H1 (cell line): Measurements from ENCODE around the gene NEGR1. TPM values are rescaled to one million over a fixed set of nuclear protein-coding genes. Genes with fewer than 3 reads are reported as not detected.

ENCODE experiments used
- CTCF ChIA-PET: fragments of 300-600 bp; sonication (Branson Sonifier 250); formaldehyde crosslinking; loops from one replicate; lab custom pipeline; 2021; ENCODE audit not compliant: partially characterized antibody; lab: Charles Lee
- POLR2A ChIA-PET: fragments of 300-600 bp; sonication (Branson Sonifier 250); formaldehyde crosslinking; loops from one replicate; lab custom pipeline; 2021; ENCODE audit warnings: inconsistent platforms; ENCODE audit not compliant: partially characterized antibody; lab: Charles Lee
- DNase-seq, 2 experiments: peaks; one replicate each; pipeline versions ENCODE4 v3.0.0 to v3.0.0-alpha.2; 2010 to 2022; ENCODE audit warnings: low spot score in 2 of 2, low read depth in 1 of 2, mixed read lengths in 1 of 2
- FAIRE-seq: peaks from 2 replicates; lab custom pipeline; 2011; peaks lifted over from hg19 to GRCh38; lab: Jason Lieb, UNC
- H2AFZ ChIP-seq: 2 replicates; pipeline ENCODE4 v1.8.1; 2012; ENCODE audit warnings: low read length, inconsistent platforms
- H2AK5ac ChIP-seq: 2 replicates; pipeline ENCODE4 v1.6.1; 2013; ENCODE audit warnings: low read depth, low read length
- H2BK120ac ChIP-seq: replicated peaks from 2 replicates; pipeline ENCODE3; 2013; ENCODE audit warnings: low read depth, low read length, inconsistent platforms
- H2BK12ac ChIP-seq: 2 replicates; pipeline ENCODE4 v1.6.1; 2013; ENCODE audit warnings: low read depth, low read length
- H2BK15ac ChIP-seq: 2 replicates; pipeline ENCODE4 v1.6.1; 2013; ENCODE audit warnings: low read length
- H2BK20ac ChIP-seq: 2 replicates; pipeline ENCODE4 v1.6.1; 2013; ENCODE audit warnings: low read length
- H2BK5ac ChIP-seq: 2 replicates; pipeline ENCODE4 v1.6.1; 2013; ENCODE audit warnings: low read depth, low read length
- H3K14ac ChIP-seq: 2 replicates; pipeline ENCODE4 v1.6.1; 2013; ENCODE audit warnings: inconsistent platforms; ENCODE audit not compliant: insufficient read length
- H3K18ac ChIP-seq: 2 replicates; pipeline ENCODE4 v1.6.1; 2013; ENCODE audit warnings: low read length; ENCODE audit errors: extremely low read depth
- H3K23ac ChIP-seq: 2 replicates; pipeline ENCODE4 v1.6.1; 2013; ENCODE audit warnings: inconsistent platforms; ENCODE audit not compliant: insufficient read length
- H3K23me2 ChIP-seq: 2 replicates; pipeline ENCODE4 v1.6.1; 2013; ENCODE audit warnings: low read depth, low read length
- H3K27ac ChIP-seq: 2 replicates; pipeline ENCODE4 v1.6.1; 2011; ENCODE audit warnings: low read depth, low read length, inconsistent platforms
- H3K27me3 ChIP-seq, 4 experiments: replicated peaks in 1 of 4; 1 replicate in 1 of 4; 2 replicates in 3 of 4; pipeline versions ENCODE4 v1.6.1 to v1.8.1; 2011 to 2013; ENCODE audit warnings: low read length in 3 of 4, mild to moderate bottlenecking in 3 of 4, inconsistent platforms in 2 of 4, mixed read lengths in 2 of 4, moderate library complexity in 1 of 4; ENCODE audit not compliant: control insufficient read depth in 3 of 4, insufficient read depth in 3 of 4; ENCODE audit errors: extremely low read depth in 1 of 4
- H3K36me3 ChIP-seq, 4 experiments: 2 replicates each; pipeline versions ENCODE4 v1.6.1 to v1.8.1; 2011 to 2013; ENCODE audit warnings: mild to moderate bottlenecking in 4 of 4, low read length in 3 of 4, moderate library complexity in 2 of 4, control low read depth in 1 of 4, inconsistent platforms in 1 of 4; ENCODE audit not compliant: insufficient read depth in 4 of 4, control insufficient read depth in 2 of 4
- H3K4ac ChIP-seq: replicated peaks from 2 replicates; pipeline ENCODE3; 2013; ENCODE audit warnings: low read length, low read depth, mixed read lengths, inconsistent platforms; ENCODE audit not compliant: insufficient read length
- H3K4me1 ChIP-seq, 4 experiments: replicated peaks in 1 of 4; 1 replicate in 1 of 4; 2 replicates in 3 of 4; pipeline versions ENCODE4 v1.6.1 to v1.8.1; 2011 to 2013; ENCODE audit warnings: low read length in 3 of 4, inconsistent platforms in 2 of 4, mixed read lengths in 1 of 4; ENCODE audit not compliant: insufficient read depth in 4 of 4, control insufficient read depth in 3 of 4
- H3K4me2 ChIP-seq, 2 experiments: 2 replicates each; pipeline versions ENCODE4 v1.6.1 to v1.8.1; 2011 to 2013; ENCODE audit warnings: low read depth in 2 of 2, low read length in 2 of 2, control low read depth in 1 of 2, inconsistent platforms in 1 of 2, mild to moderate bottlenecking in 1 of 2; ENCODE audit not compliant: insufficient read depth in 1 of 2
- H3K4me3 ChIP-seq, 4 experiments: fragments of 200-600, 300-600 bp in 1 of 4; sonication (generic), shearing (Covaris generic), sonication (Bioruptor Twin) in 1 of 4; 2 replicates each; pipeline versions ENCODE4 v1.5.1 to v1.8.1; 2011 to 2016; ENCODE audit warnings: low read length in 4 of 4, low read depth in 3 of 4, control low read depth in 2 of 4, inconsistent platforms in 2 of 4, mild to moderate bottlenecking in 2 of 4, mixed read lengths in 1 of 4, moderate library complexity in 1 of 4; ENCODE audit not compliant: insufficient read depth in 2 of 4; ENCODE audit errors: extremely low read depth in 1 of 4
- H3K56ac ChIP-seq: replicated peaks from 2 replicates; pipeline ENCODE3; 2013; ENCODE audit warnings: low read depth, mild to moderate bottlenecking, mixed read lengths, low read length, inconsistent platforms; ENCODE audit not compliant: insufficient read length
- H3K79me1 ChIP-seq: 2 replicates; pipeline ENCODE4 v1.6.1; 2013; ENCODE audit warnings: low read depth, low read length, control low read depth
- H3K79me2 ChIP-seq, 2 experiments: 2 replicates each; pipeline versions ENCODE4 v1.6.1 to v1.8.1; 2012 to 2013; ENCODE audit warnings: low read length in 2 of 2, mild to moderate bottlenecking in 2 of 2, inconsistent platforms in 1 of 2; ENCODE audit not compliant: insufficient read depth in 2 of 2, control insufficient read depth in 1 of 2
- H3K9ac ChIP-seq, 4 experiments: replicated peaks in 1 of 4; 1 replicate in 1 of 4; 2 replicates in 3 of 4; pipeline versions ENCODE4 v1.6.1 to v1.8.1; 2011 to 2013; ENCODE audit warnings: low read depth in 3 of 4, low read length in 3 of 4, control low read depth in 2 of 4, mild to moderate bottlenecking in 2 of 4, moderate library complexity in 2 of 4, inconsistent platforms in 1 of 4; ENCODE audit errors: extremely low read depth in 1 of 4
- H3K9me3 ChIP-seq, 2 experiments: 2 replicates each; pipeline versions ENCODE4 v1.6.1 to v1.8.1; 2012 to 2013; ENCODE audit warnings: mild to moderate bottlenecking in 2 of 2, moderate library complexity in 2 of 2, control low read depth in 1 of 2, inconsistent platforms in 1 of 2, low read depth in 1 of 2, low read length in 1 of 2, mixed read lengths in 1 of 2; ENCODE audit not compliant: insufficient read depth in 2 of 2
- H4K20me1 ChIP-seq, 2 experiments: replicated peaks in 1 of 2; 2 replicates each; pipeline versions ENCODE3 to v1.8.1; 2011 to 2013; ENCODE audit warnings: inconsistent platforms in 2 of 2, low read length in 2 of 2, mild to moderate bottlenecking in 1 of 2; ENCODE audit not compliant: insufficient read depth in 2 of 2, control insufficient read depth in 1 of 2
- H4K5ac ChIP-seq: 2 replicates; pipeline ENCODE4 v1.6.1; 2013; ENCODE audit warnings: low read length, low read depth, mixed read lengths, inconsistent platforms; ENCODE audit not compliant: insufficient read length
- H4K8ac ChIP-seq: 2 replicates; pipeline ENCODE4 v1.8.0; 2013; ENCODE audit warnings: mild to moderate bottlenecking, moderate library complexity, low read length, inconsistent platforms; ENCODE audit not compliant: insufficient read depth; ENCODE audit errors: extremely low read depth
- H4K91ac ChIP-seq: replicated peaks from 2 replicates; pipeline ENCODE3; 2013; ENCODE audit warnings: low read length, mixed read lengths, inconsistent platforms; ENCODE audit not compliant: insufficient read length
- BACH1 ChIP-seq: IDR thresholded peaks from 2 replicates; pipeline ENCODE4 v1.6.1; 2012; ENCODE audit warnings: low read length, improper control_type of control experiment
- BRCA1 ChIP-seq: IDR thresholded peaks from 2 replicates; pipeline ENCODE4 v1.6.1; 2012; ENCODE audit warnings: low read depth, low read length, improper control_type of control experiment
- CREB1 ChIP-seq: IDR thresholded peaks from 2 replicates; pipeline ENCODE4 v1.6.1; 2012; ENCODE audit warnings: inconsistent platforms
- KDM5A ChIP-seq: fragments of 200-600 bp; IDR thresholded peaks from 2 replicates; pipeline ENCODE4 v1.7.1; 2012; ENCODE audit warnings: mild to moderate bottlenecking, low read length, inconsistent platforms, mixed read lengths
- MAFK ChIP-seq: IDR thresholded peaks from 2 replicates; pipeline ENCODE4 v1.6.1; 2012; ENCODE audit warnings: low read depth, mild to moderate bottlenecking, improper control_type of control experiment, low read length
- POLR2AphosphoS5 ChIP-seq: IDR thresholded peaks from 2 replicates; pipeline ENCODE4 v1.6.1; 2011; ENCODE audit warnings: low read depth, low read length
- SIX5 ChIP-seq: IDR thresholded peaks from 2 replicates; pipeline ENCODE4 v1.6.1; 2011; ENCODE audit warnings: mild to moderate bottlenecking, low read depth, low read length
- SP1 ChIP-seq: IDR thresholded peaks from 2 replicates; pipeline ENCODE4 v1.6.1; 2011; ENCODE audit warnings: low read depth, low read length
- SP2 ChIP-seq: IDR thresholded peaks from 2 replicates; pipeline ENCODE4 v1.6.1; 2012; ENCODE audit warnings: mild to moderate bottlenecking, low read length, inconsistent platforms
- YY1 ChIP-seq: IDR thresholded peaks from 2 replicates; pipeline ENCODE4 v1.6.1; 2011; ENCODE audit warnings: low read depth, mild to moderate bottlenecking, low read length
- WGBS, 2 experiments: shearing (Covaris generic) in 1 of 2; methylation state at CpG; one replicate each; pipeline versions ENCODE4 v1.1.6 to v1.1.7; 2013 to 2015; ENCODE audit warnings: low lambda C conversion rate in 2 of 2, mixed read lengths in 2 of 2, inconsistent platforms in 1 of 2, low coverage in 1 of 2, missing lambda C conversion rate in 1 of 2; ENCODE audit not compliant: insufficient replicate concordance in 2 of 2, insufficient coverage in 1 of 2, insufficient read length in 1 of 2; ENCODE audit errors: extremely low coverage in 1 of 2, missing lambda C conversion rate in 1 of 2; 5-methylcytosine and 5-hydroxymethylcytosine counted together
- polyA plus RNA-seq, 7 experiments: library from polyadenylated mRNA; depleted of rRNA in 3 of 7; stranded (reverse) in 5 of 7; unstranded in 2 of 7; fragments of >200 nt in 5 of 7; fragments of 200-250 nt in 2 of 7; gene quantifications; 1 replicate in 5 of 7; 2 replicates in 1 of 7; 4 replicates in 1 of 7; pipeline versions ENCODE4 v1.2.1 to v1.2.3, GENCODE V29; 2011 to 2013; ENCODE audit warnings: missing spikeins in 2 of 7, mixed read lengths in 2 of 7
- total RNA-seq: library from RNA; stranded (reverse); fragmentation: NEBNext Ultra II Directional; extraction: Animal tissue kit (Norgen Biotek cat#: 25700); gene quantifications from 2 replicates; pipeline ENCODE4 v1.2.1, GENCODE V29; 2021

The NEGR1 gene
- total and polyA plus RNA-seq, 2 of the 8 experiments (the other 6 are each of a cell fraction or from before 2014, with no cell fraction given) = 0.71 to 1.3 TPM

DNA sequence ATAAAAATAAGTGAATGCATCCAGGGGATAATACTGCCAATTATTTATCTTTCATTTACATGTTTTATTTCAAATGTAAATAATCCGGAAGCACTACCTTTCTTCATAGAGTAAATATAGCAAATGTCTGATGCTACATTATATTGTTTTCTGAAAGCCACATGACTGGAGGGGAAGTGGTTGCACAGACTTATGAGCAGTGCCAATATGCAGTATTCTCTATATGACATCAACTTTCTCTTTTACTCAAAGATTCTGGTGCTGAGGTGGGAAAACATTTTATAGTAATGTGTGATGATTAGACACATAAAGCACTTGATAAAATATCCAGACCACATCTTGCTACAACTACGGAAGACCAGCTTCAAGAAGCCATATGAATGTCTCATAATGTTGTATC is 314.7 kb downstream of the NEGR1 start:
- WGBS, 2 experiments = 86% methylated on average over 2 of the region's 2 CpGs; no CpG with 5 or more reads in 1 of the 2 experiments
- Histone ChIP-seq H2BK120ac (no peak overlapping the region), H3K27ac (no peak overlapping the region), H2AFZ (no peak overlapping the region), H3K4ac (no peak overlapping the region), H3K18ac (no peak overlapping the region), H4K5ac (no peak overlapping the region), H4K91ac (no peak overlapping the region), H3K36me3 (no peaks in the 10 kb centered on the region), H4K8ac (no peak overlapping the region), H3K79me1 (no peaks in the 10 kb centered on the region), H3K9me3 (no peaks in the 10 kb centered on the region), H3K9ac (no peak overlapping the region), H3K14ac (no peak overlapping the region), H3K79me2 (no peaks in the 10 kb centered on the region), H3K4me2 (no peak overlapping the region), H2BK20ac (no peak overlapping the region), H3K27me3 (no peaks in the 10 kb centered on the region), H2AK5ac (no peak overlapping the region), H3K23me2 (no peaks in the 10 kb centered on the region), H2BK15ac (no peak overlapping the region), H4K20me1 (no peaks in the 10 kb centered on the region), H3K23ac (no peak overlapping the region), H2BK12ac (no peak overlapping the region), H3K4me1 (no peaks in the 10 kb centered on the region), H3K4me3 (no peak overlapping the region), H2BK5ac (no peak overlapping the region), H3K56ac (no peak overlapping the region)
- CTCF ChIA-PET = no interaction called here
- FAIRE-seq (no peak), DNase-seq (no peak)
- POLR2A ChIA-PET = no interaction called here
- TF ChIP-seq KDM5A = no peak
- no peak for TF ChIP-seq YY1
- no peak for TF ChIP-seq MAFK
- TF ChIP-seq POLR2AphosphoS5 = no peak
- TF ChIP-seq CREB1 = no peak
- no peak for TF ChIP-seq BRCA1
- no peak for TF ChIP-seq SP1
- no peak for TF ChIP-seq BACH1
- no peak for TF ChIP-seq SP2
- no peak for TF ChIP-seq SIX5
